ENCODE data around the gene CEP112. TPM values are rescaled to one million over a fixed set of nuclear protein-coding genes. Genes with fewer than 3 reads are reported as not detected.
"Not testable (repeated sequence)": the region's sequence is repeated elsewhere in the genome, so short reads cannot be mapped to it uniquely, and the experiment has no call there.

Gene CEP112
- polyA plus RNA-seq, 1 experiment: 5.7 TPM

DNA sequence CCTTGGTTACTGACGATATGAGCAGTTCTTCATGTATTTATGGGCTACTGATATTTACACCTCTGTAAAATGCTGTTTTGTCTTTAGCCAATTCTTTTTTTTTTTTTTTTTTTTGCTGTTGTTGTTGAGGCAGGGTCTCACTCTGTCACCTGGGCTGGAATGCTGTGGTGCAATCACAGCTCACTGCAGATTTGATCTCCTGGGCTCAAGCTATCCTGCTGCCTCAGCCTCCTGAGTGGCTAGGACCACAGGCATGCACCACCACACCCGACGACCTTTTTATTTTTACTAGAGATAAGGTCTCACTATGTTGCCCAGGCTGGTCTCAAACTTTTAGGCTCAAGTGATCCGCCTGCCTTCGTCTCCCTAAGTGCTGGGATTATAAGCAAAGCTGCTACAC is 405.5 kb downstream of the CEP112 start:
- CTCF ChIA-PET: interaction anchor here (1.1 kb wide), 1 partner anchor 24 kb away, joined by 3 read pairs; no protein-coding TSS in a partner anchor
- POLR2A ChIA-PET: no interaction called here
- Histone ChIP-seq H3K27ac (ENCODE audit: low read depth, low read length) (no peak overlapping the region), H3K27me3 (ENCODE audit: control insufficient read depth, insufficient read depth, low read length) (no peaks in the 10 kb centered on the region), H3K9me3 (ENCODE audit: control insufficient read depth, insufficient read depth, low read length) (no peaks in the 10 kb centered on the region), H3K4me3 (ENCODE audit: low read depth, low read length) (no peak overlapping the region)
- no peak for DNase-seq (ENCODE audit: low read depth, low spot score)
- TF ChIP-seq, protein P1, sequence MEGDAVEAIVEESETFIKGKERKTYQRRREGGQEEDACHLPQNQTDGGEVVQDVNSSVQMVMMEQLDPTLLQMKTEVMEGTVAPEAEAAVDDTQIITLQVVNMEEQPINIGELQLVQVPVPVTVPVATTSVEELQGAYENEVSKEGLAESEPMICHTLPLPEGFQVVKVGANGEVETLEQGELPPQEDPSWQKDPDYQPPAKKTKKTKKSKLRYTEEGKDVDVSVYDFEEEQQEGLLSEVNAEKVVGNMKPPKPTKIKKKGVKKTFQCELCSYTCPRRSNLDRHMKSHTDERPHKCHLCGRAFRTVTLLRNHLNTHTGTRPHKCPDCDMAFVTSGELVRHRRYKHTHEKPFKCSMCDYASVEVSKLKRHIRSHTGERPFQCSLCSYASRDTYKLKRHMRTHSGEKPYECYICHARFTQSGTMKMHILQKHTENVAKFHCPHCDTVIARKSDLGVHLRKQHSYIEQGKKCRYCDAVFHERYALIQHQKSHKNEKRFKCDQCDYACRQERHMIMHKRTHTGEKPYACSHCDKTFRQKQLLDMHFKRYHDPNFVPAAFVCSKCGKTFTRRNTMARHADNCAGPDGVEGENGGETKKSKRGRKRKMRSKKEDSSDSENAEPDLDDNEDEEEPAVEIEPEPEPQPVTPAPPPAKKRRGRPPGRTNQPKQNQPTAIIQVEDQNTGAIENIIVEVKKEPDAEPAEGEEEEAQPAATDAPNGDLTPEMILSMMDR (IDR thresholded peaks at IDR 0.05; ENCODE audit: low read depth, low read length): no peak

DNA sequence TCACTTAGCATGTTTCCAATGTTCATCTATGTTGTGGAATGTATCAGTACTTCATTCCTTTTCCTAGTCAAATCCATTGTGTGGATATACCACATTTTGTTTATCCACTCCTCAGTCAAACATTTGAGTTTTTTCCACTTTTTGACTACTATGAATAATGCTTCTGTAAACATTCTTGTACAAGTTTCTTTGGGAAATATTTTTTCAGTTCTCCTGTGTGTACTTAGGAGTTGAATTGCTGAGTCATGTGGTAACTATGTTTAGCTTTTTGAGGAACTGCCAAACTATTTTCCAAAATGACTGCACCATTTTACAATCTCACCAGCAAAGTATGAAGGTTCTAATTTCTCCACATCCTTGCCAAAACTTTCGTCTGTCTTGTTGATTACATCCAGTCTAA is 406.8 kb downstream of the CEP112 start:
- POLR2A ChIA-PET: no interaction called here

DNA sequence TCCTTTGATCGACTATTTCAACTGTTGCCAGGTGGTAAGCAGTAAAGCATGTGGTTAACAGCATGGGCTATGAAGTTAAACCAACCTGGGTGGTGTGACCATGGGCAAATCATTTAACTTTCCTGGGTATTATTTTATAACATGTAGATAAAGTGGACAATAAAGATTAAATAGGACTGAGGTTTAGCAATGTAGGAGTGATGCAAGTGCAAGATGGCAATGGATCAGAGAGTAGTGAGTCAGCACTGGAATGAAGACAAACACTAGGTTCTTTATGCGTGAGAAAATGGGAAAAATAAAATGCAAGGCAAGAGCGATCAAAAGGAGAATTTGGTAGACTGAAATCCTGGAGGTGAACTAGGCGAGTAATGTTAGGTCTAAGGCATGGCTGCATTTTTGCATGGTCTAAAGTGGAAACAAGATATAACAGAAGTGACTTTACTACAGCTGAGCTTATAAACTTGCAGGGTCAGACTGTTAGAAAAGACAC is 408.0 kb downstream of the CEP112 start:
- H3K27me3 ChIP-seq (ENCODE audit: control insufficient read depth, insufficient read depth, low read length): no peaks in the 10 kb centered on the region
- POLR2A ChIA-PET: no interaction called here
- peak; percentile 77 for DNase-seq (ENCODE audit: low read depth, low spot score)
- CTCF ChIA-PET: no interaction called here
- H3K9me3 ChIP-seq (ENCODE audit: control insufficient read depth, insufficient read depth, low read length): no peaks in the 10 kb centered on the region
- TF ChIP-seq, protein P1 (IDR thresholded peaks at IDR 0.05; ENCODE audit: low read depth, low read length): no peak
- H3K4me3 ChIP-seq (ENCODE audit: low read depth, low read length): no peak overlapping the region
- H3K27ac ChIP-seq (ENCODE audit: low read depth, low read length): peak overlapping the region; percentile 58

More for the DNA sequence above, 406.8 kb downstream of the CEP112 start:
- CTCF ChIA-PET: interaction anchor here (1.2 kb wide), 1 partner anchor 490 kb away, joined by 4 read pairs; no protein-coding TSS in a partner anchor
- peak; percentile 90 for DNase-seq (ENCODE audit: low read depth, low spot score)
- TF ChIP-seq, protein P1 (IDR thresholded peaks at IDR 0.05; ENCODE audit: low read depth, low read length): no peak
- H3K9me3 ChIP-seq (ENCODE audit: control insufficient read depth, insufficient read depth, low read length): no peaks in the 10 kb centered on the region
- no peaks in the 10 kb centered on the region for H3K27me3 ChIP-seq (ENCODE audit: control insufficient read depth, insufficient read depth, low read length)
- H3K27ac ChIP-seq (ENCODE audit: low read depth, low read length): no peak overlapping the region
- H3K4me3 ChIP-seq (ENCODE audit: low read depth, low read length): no peak overlapping the region

DNA sequence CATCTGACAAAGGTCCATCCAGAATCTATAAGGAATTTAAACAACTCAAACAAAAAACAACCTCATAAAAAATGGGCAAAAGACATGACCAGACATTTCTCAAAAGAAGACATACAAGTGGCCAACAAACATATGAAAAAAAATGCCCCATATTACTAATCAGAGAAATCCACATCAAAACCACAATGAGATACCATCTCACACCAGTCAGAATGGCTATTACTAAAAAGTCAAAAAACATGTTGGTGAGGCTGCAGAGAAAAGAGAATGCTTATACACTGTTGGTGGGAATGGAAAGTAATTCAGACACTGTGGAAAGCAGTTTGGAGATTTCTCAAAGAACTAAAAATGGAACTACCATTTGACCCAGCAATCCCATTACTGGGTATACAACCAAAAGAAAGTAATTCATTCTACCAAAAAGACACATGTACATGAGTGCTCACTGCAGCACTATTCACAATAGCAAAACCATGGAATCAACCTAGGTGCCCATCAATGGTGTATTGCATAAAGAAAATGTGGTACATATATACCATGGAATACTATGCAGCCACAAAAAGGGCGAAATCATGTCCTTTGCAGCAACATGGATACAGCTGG is 409.7 kb downstream of the CEP112 start:
- CTCF ChIA-PET: not testable (repeated sequence)

DNA sequence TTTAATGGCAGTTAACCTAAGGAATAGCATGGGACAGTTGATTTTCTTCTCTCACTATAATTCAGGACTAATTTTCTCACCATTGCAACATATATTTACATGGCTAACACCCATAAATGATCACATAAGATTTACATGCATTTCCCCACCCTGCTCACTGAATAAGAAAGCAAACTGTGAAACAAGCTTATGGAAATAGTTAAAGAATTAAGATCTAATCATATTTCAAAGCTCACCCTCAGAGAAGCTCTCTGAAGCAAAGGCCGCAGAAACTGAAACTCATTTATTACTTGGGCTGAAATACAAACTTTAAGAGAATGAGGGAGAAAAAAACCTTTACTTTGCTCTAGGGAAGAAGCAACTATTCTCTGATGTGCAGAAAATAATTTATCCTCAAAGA is 411.8 kb downstream of the CEP112 start:
- no peak overlapping the region for H3K4me3 ChIP-seq (ENCODE audit: low read depth, low read length)
- ChIA-PET POLR2A (no interaction called here), CTCF (no interaction called here)
- TF ChIP-seq, protein P1 (IDR thresholded peaks at IDR 0.05; ENCODE audit: low read depth, low read length): no peak
- no peak for DNase-seq (ENCODE audit: low read depth, low spot score)
- H3K27me3 ChIP-seq (ENCODE audit: control insufficient read depth, insufficient read depth, low read length): no peaks in the 10 kb centered on the region
- H3K27ac ChIP-seq (ENCODE audit: low read depth, low read length): no peak overlapping the region
- H3K9me3 ChIP-seq (ENCODE audit: control insufficient read depth, insufficient read depth, low read length): no peaks in the 10 kb centered on the region

More for the DNA sequence above, 409.7 kb downstream of the CEP112 start:
- POLR2A ChIA-PET; DNase-seq (ENCODE audit: low read depth, low spot score); H3K27ac ChIP-seq (ENCODE audit: low read depth, low read length); H3K27me3 ChIP-seq (ENCODE audit: control insufficient read depth, insufficient read depth, low read length); H3K9me3 ChIP-seq (ENCODE audit: control insufficient read depth, insufficient read depth, low read length); H3K4me3 ChIP-seq (ENCODE audit: low read depth, low read length): not testable (repeated sequence)

All from AG04450 (cell line).